GM12873 (cell line): ENCODE data around the gene NUB1.
A peak's percentile ranks its signal among the peaks of the same experiment; 100 is the strongest.

Experiments used
- CTCF ChIP-seq: IDR thresholded peaks from 2 replicates; pipeline ENCODE4 v1.5.1; 2012; ENCODE audit warnings: low read depth, mild to moderate bottlenecking, moderate library complexity, low read length, control low read depth; ENCODE audit not compliant: insufficient read depth; ENCODE audit errors: missing control alignments

NUB1 gene

GRCh38 chr7:151315038-151315655 lies 26.5 kb upstream of the NUB1 start:
- TF ChIP-seq CTCF: peak; percentile 79

GRCh38 chr7:151316896-151317295 lies 24.7 kb upstream of the NUB1 start:
- TF ChIP-seq CTCF: no peak

GRCh38 chr7:151317936-151318335 lies 23.7 kb upstream of the NUB1 start:
- TF ChIP-seq CTCF: no peak

GRCh38 chr7:151319189-151319588 lies 22.4 kb upstream of the NUB1 start:
- no peak for TF ChIP-seq CTCF

- no peak for TF ChIP-seq CTCF
Measured at GRCh38 chr7:151320263-151320845, 21.3 kb upstream of the NUB1 start.

GRCh38 chr7:151321341-151321740 lies 20.3 kb upstream of the NUB1 start:
- no peak for TF ChIP-seq CTCF

- TF ChIP-seq CTCF: no peak
Measured at GRCh38 chr7:151322906-151323305, 18.7 kb upstream of the NUB1 start.
